Astrocyte of the hippocampus (primary cell): Measurements from ENCODE around the gene SND1.
"Not testable (repeated sequence)": the region's sequence is repeated elsewhere in the genome, so short reads cannot be mapped to it uniquely, and the experiment has no call there.

Experiments used
- DNase-seq: peaks from one replicate; pipeline ENCODE4 v3.0.0; 2011; ENCODE audit warnings: low read depth, low spot score

The SND1 gene

GRCh38 chr7:127957886-127958285 lies 305.9 kb downstream of the SND1 start:
- DNase-seq: no peak

GRCh38 chr7:127959770-127960169 lies 307.8 kb downstream of the SND1 start:
- no peak for DNase-seq

DNA sequence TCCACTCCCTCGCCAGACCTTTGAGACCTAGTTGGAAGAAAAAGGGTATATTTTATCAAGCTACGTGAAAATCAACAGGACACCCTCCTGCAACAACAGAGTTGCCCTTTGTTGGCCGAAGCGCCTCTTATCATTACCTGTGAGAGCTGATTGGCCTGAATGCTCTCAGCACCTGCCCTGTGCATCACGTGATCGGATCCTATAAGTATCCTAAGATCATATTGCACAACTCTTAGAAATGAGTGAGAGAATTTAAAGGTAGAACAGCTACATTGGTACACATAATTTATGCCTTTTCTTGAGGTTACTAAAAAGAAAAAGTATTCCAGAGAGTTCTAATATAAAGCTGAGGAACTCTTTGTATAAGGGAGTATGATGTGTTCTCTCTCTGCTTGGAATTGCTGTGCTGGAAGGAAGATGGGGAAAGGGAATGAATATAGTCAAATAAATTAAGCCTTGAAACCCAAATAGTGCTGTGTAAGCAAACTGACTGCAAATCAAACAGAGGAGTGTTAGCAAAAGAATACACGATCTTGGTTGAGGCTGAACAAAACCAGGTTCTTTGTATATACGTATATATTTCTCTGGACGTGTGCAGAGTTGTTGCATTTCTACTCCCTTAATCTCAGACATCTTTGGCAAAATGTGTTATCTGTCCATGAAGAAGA lies 309.9 kb downstream of the SND1 start:
- DNase-seq: no peak

- DNase-seq: no peak
Observed at GRCh38 chr7:127962589-127963361, 310.8 kb downstream of the SND1 start.

GRCh38 chr7:127963850-127964249 lies 311.9 kb downstream of the SND1 start:
- not testable (repeated sequence) for DNase-seq

GRCh38 chr7:127967281-127967680 lies 315.3 kb downstream of the SND1 start:
- DNase-seq: no peak

DNA sequence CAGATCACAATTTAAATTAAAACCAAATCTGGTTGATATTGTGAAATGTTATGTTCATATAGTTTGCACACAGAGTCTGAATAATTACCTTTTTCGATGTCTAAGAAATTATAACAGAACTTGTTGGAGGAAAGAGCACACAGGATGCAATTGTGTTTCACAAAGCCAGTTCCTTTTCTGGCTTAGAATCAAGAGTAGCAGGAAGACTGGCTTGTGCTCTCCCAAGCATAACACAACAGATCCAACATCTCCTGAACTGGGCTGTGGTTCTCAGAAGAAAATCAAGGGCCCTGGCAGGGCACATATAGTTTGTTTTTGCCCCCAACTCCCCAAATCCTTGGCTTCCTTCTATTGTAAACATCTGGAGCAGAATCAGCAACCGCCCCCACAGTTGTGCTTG lies 316.6 kb downstream of the SND1 start:
- peak; percentile 25 for DNase-seq

- DNase-seq: no peak
Observed at GRCh38 chr7:127973832-127974231, 321.8 kb downstream of the SND1 start.

DNA sequence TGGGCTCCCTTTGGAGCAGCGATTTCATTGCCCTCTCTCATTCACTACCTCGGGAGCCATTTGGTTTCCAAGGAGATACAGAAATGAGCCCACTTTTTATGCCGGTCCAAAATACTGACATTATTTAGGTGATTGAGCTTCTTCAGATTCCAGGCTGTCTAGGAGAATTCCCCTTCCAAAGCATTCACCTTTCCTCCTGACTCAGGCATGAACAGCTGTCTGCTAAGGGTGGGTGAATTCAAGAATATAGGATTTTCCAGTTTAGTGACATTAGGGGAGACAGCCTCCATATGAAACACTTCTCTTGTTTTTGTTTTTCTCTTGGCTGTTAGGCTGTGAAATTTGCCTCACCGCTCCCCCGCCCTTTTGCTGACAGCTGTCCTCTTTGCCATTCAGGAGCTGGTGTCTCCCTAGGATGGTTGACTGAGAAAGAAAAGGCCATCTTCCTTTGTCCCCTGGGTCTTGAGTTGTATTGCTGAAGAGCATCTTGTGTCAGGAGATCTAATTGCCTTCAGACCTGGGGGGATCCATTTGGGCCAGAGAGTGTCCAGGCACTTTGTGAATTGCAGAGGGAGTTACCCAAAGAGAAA lies 322.5 kb downstream of the SND1 start:
- no peak for DNase-seq

DNA sequence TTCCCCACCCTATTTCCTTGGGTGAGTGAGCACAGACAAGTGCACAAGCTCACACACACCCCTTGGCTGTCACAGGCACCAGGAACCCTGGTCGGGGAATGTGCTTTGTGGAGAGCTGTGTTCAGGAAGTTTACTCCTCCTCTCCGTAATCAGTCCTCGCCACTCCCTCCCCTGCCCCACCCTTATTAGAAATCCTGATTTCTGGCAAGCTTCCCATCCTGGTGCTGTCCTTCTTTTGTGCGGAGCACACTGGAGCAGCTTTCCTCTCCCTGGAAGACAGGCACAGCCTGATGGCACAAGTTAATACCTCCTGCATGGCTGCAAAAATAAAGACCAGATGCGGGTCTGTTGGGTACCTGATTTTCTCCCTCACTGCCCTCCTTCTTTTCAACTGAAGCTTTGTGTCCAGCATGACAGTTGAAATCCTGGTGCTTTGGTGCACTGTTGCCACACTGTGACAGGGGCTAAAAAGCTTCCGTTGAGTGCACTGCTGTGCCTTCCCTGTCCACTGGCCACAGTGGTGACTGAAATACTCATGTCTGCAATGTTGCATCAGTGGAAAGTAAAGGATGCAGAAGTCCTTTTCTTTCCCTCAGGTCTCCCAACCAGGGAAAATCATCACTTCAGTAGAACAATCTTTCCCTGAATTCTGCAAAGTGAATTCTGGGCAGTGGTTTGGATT lies 324.2 kb downstream of the SND1 start:
- DNase-seq: peak; percentile 51

- DNase-seq: peak; percentile 4
Observed at GRCh38 chr7:127976738-127977120, 324.7 kb downstream of the SND1 start.

DNA sequence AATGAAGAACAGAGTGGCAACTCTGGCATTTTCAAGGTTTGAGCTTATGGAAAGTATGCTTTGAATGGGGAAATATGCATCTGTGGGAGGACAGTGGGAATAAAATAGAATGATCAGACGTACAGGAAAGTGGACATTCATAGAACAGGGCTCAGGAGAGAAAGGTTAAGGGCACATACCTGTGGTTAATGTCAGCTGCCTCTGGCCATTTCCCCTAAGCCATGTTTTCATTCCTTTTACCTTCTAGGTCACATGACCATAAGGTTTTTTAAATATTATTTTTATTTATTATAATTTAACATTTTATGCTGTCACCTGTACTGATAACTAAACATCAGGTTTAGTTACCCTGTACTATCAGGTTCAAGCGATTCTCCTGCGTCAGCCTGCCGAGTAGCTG lies 326.4 kb downstream of the SND1 start:
- no peak for DNase-seq

DNA sequence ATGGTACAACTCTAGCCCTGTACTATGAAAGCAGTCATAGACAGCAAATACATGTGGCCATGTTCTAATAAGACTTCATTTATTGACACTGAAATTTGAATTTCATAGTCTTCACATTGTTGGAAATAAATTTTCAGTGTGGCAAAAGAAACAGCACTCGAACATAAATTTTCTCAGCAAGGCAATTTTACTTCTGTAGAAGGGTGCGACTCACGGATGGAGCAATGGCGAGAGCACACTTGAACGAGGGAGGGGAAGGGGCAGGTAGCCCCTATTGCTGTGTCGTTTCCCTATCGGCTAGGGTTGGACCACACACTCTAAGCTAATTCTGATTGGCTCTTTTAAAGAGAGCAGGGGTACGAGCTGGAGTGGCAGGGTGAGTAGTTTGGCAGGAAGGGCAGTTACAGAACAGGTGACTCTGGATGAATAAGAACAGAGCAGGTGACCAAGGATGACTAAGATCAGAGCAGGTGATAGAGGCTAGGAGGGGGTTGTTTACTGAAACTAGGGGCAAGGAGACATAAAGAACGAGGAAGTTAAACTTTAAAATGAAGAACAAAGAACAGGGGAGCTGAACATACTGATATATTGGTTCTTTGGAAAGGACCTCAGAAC lies 327.2 kb downstream of the SND1 start:
- no peak for DNase-seq

GRCh38 chr7:127979728-127980126 lies 327.7 kb downstream of the SND1 start:
- DNase-seq: no peak

GRCh38 chr7:127980901-127981300 lies 328.9 kb downstream of the SND1 start:
- no peak for DNase-seq

GRCh38 chr7:127981965-127982364 lies 330.0 kb downstream of the SND1 start:
- DNase-seq: no peak

GRCh38 chr7:127983804-127984332 lies 331.9 kb downstream of the SND1 start:
- DNase-seq: peak; percentile 55

- DNase-seq: no peak
Observed at GRCh38 chr7:127986581-127987521, 334.9 kb downstream of the SND1 start.

DNA sequence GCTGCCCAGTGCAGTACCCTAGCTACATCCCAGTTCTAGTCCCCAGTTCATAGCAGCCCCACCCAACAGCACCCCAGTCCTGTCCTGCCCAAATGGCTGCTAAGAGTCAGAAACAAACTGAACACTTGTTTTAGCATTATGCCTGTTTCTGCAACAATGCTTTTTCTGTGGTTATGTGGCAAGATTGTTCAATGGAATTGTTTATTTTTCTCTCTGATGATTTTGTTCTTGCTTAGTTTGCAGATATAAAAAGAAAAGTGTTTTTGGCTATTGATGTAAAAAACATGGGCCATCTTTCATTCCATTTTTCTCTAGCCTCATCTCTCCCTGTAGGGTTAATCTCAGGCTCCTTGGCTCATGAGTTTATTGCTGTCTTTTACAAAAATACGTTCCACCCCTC lies 336.8 kb downstream of the SND1 start:
- DNase-seq: no peak

- no peak for DNase-seq
Observed at GRCh38 chr7:127993317-127993716, 341.3 kb downstream of the SND1 start.

GRCh38 chr7:127993987-127994386 lies 342.0 kb downstream of the SND1 start:
- no peak for DNase-seq
